Measurements from ENCODE around the gene RAPGEF4.

GRCh38 chr2:172896661-172897081 lies 161.0 kb downstream of the RAPGEF4 start:
- no peak for TF ChIP-seq CTCF (IDR thresholded peaks at IDR 0.05)
- TF ChIP-seq POLR2AphosphoS5 (IDR thresholded peaks at IDR 0.05; ENCODE audit: low read depth, low read length), result no peak
- TF ChIP-seq REST (IDR thresholded peaks at IDR 0.05; ENCODE audit: insufficient read depth in 1 of 2, low read depth in 2 of 2, low read length in 1 of 2), result no peak
- TF ChIP-seq TCF7L2 (IDR thresholded peaks at IDR 0.05; ENCODE audit: low read depth, low read length), result no peak
- no peak for TF ChIP-seq SIN3A (IDR thresholded peaks at IDR 0.05; ENCODE audit: borderline replicate concordance, insufficient read depth, low read depth, low read length)

Measured in Panc1 (cell line).